Kidney (tissue), 14 donors: ENCODE data around the gene TMEM213. TPM values are rescaled to one million over a fixed set of nuclear protein-coding genes. Genes with fewer than 3 reads are reported as not detected.

ENCODE experiments used
- DNase-seq, 5 donors: peaks; one replicate each; pipeline ENCODE4 v3.0.0-alpha.2; 2013 to 2020
- FAIRE-seq: peaks from 2 replicates; lab custom pipeline; 2012; peaks lifted over from hg19 to GRCh38; lab: Jason Lieb, UNC
- H3K27ac ChIP-seq, 2 donors: one replicate each; pipeline ENCODE4 v1.7.0; 2013; ENCODE audit warnings: low read depth in 2 of 2, low read length in 2 of 2, inconsistent platforms in 1 of 2
- H3K27me3 ChIP-seq: one replicate; pipeline ENCODE4 v1.7.1; 2013; ENCODE audit warnings: low read length, inconsistent platforms; ENCODE audit not compliant: control insufficient read depth, insufficient read depth
- H3K36me3 ChIP-seq, 3 donors: one replicate each; pipeline versions ENCODE4 v1.7.0 to v1.7.1; 2013; ENCODE audit warnings: low read length in 3 of 3, control low read depth in 1 of 3, inconsistent platforms in 1 of 3; ENCODE audit not compliant: insufficient read depth in 3 of 3, control insufficient read depth in 2 of 3
- H3K4me1 ChIP-seq, 3 donors: one replicate each; pipeline versions ENCODE4 v1.7.0 to v1.7.1; 2013; ENCODE audit warnings: low read length in 3 of 3, inconsistent platforms in 1 of 3, low read depth in 1 of 3; ENCODE audit not compliant: control insufficient read depth in 2 of 3, insufficient read depth in 2 of 3
- H3K4me3 ChIP-seq, 3 donors: one replicate each; pipeline versions ENCODE4 v1.7.0 to v1.8.1; 2013; ENCODE audit warnings: low read length in 3 of 3, control low read depth in 1 of 3, inconsistent platforms in 1 of 3
- H3K9ac ChIP-seq, 3 donors: one replicate each; pipeline versions ENCODE4 v1.7.0 to v1.7.1; 2013; ENCODE audit warnings: low read length in 3 of 3, control low read depth in 1 of 3, inconsistent platforms in 1 of 3
- H3K9me3 ChIP-seq, 3 donors: one replicate each; pipeline versions ENCODE4 v1.7.0 to v1.7.1; 2013; ENCODE audit warnings: low read length in 3 of 3, control low read depth in 1 of 3, inconsistent platforms in 1 of 3; ENCODE audit not compliant: control insufficient read depth in 2 of 3, insufficient read depth in 1 of 3
- intact Hi-C: fragments of 100-400 bp; cut with DNase I; formaldehyde crosslinking; loops from one replicate; pipeline ENCODE4 v1.11.1; 2022
- polyA plus RNA-seq: library from polyadenylated mRNA; stranded (reverse); fragments of 350-450 nt; fragmentation: Illumina TruSeq; extraction: RNeasy Lipid Tissue Mini Kit (QIAGEN cat#74804); gene quantifications from one replicate; pipeline ENCODE4 v1.2.3, GENCODE V29; 2014; ENCODE audit warnings: low read depth, low replicate concordance; ENCODE audit not compliant: insufficient read depth
- total RNA-seq: library from RNA; stranded (reverse); fragmentation: NEBNext Ultra II Directional; extraction: Animal tissue kit (Norgen Biotek cat#: 25700); gene quantifications from one replicate; pipeline ENCODE4 v1.2.1, GENCODE V29; 2021
- TF ChIP-seq, protein P1 (sequence below): IDR thresholded peaks from 3 replicates; pipeline ENCODE4 v1.5.1; 2012; ENCODE audit warnings: mild to moderate bottlenecking, moderate library complexity, borderline replicate concordance; ENCODE audit not compliant: insufficient read depth; ENCODE audit errors: extremely low read depth
- donor health status: control.
- donor health status: control.
- donor health status: control.
- donor health status: control.
- donor health status: control.
- donor health status: DM: yes; HTN: yes; CAD: no.
- donor health status: Normal renal cell carcinoma (clear cell type).

TMEM213 gene
- total and polyA plus RNA-seq, 2 donors from 2014 or later = 30.2 to 96.9 TPM

DNA sequence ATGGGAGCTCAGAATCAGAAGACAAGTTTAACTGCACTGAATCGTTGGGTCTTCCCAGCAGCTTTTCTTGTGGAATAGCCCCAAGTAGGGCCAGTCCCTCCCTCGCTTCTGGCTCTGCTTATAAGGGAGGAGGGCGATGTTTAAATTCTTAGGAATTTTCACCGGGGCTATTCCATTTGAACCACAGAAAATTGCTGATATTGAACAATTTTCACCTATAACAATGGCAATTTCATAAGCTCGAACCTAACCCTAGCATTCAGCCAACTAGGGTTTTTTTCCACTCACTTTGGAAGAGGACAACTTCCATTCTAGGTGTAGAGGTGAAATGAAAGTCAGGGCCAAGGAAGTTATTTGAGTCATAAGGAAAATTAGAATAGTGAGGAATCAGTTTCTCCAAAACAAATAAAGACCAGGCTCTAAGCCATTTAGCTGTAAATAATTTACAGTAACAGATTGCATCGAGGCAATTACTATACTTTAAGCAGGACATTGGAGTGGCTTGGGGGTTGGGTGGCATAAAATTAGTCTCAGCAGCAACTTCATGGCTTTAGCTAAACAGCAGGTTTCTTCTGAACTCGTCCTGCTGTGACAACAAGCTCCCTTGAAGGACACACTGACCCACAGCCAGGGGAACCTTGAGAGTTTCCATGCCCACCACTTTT lies 1.7 kb downstream of the TMEM213 start:
- H3K9ac ChIP-seq = peak overlapping the region in 2 of 3 donors; percentile 45 to 90
- DNase-seq (peak in 3 of 5 donors; percentile 20 to 74 (median 62)), FAIRE-seq (peak; percentile 46)
- H3K4me3 ChIP-seq = peak overlapping the region; percentile 37 to 80 (median 73)
- intact Hi-C loops = no loop called here
- peaks cover 0 to 8% (median 5%) of the 10 kb centered on the region in 3 donors for H3K4me1 ChIP-seq
- H3K27me3 ChIP-seq = no peaks in the 10 kb centered on the region
- no peaks in the 10 kb centered on the region for H3K9me3 ChIP-seq
- no peaks in the 10 kb centered on the region for H3K36me3 ChIP-seq
- TF ChIP-seq, protein P1, sequence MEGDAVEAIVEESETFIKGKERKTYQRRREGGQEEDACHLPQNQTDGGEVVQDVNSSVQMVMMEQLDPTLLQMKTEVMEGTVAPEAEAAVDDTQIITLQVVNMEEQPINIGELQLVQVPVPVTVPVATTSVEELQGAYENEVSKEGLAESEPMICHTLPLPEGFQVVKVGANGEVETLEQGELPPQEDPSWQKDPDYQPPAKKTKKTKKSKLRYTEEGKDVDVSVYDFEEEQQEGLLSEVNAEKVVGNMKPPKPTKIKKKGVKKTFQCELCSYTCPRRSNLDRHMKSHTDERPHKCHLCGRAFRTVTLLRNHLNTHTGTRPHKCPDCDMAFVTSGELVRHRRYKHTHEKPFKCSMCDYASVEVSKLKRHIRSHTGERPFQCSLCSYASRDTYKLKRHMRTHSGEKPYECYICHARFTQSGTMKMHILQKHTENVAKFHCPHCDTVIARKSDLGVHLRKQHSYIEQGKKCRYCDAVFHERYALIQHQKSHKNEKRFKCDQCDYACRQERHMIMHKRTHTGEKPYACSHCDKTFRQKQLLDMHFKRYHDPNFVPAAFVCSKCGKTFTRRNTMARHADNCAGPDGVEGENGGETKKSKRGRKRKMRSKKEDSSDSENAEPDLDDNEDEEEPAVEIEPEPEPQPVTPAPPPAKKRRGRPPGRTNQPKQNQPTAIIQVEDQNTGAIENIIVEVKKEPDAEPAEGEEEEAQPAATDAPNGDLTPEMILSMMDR = no peak
- peak overlapping the region; percentile 91 to 92 for H3K27ac ChIP-seq

DNA sequence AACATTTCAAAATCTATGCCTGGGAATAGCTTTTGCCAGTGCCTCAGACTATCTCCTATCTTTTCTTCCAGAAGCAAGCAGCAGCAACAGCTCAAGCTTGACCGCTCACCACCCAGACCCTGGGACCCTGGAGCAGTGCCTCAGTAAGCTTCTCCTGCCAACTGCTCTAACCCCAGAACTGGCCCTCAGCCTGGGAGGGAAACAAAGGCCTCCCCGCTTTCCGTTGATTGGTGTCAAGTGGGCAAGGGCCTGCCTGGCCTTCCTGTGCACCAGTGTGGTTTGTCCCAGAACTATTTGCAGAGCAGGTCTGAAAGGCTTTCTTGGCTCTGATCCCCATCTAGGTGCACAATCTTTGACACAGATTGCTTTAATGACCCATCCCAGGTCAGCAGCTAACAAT lies 3.5 kb downstream of the TMEM213 start:
- H3K36me3 ChIP-seq = no peaks in the 10 kb centered on the region
- peaks cover 0 to 8% (median 5%) of the 10 kb centered on the region in 3 donors for H3K4me1 ChIP-seq
- no peaks in the 10 kb centered on the region for H3K27me3 ChIP-seq
- H3K4me3 ChIP-seq = peak overlapping the region in 2 of 3 donors; percentile 10 to 29
- peak overlapping the region; percentile 22 to 51 for H3K27ac ChIP-seq
- no peak for DNase-seq
- H3K9ac ChIP-seq = peak overlapping the region in 1 of 3 donors; percentile 12
- TF ChIP-seq, protein P1 = no peak
- no peak for FAIRE-seq
- intact Hi-C loops = no loop called here
- no peaks in the 10 kb centered on the region for H3K9me3 ChIP-seq

DNA sequence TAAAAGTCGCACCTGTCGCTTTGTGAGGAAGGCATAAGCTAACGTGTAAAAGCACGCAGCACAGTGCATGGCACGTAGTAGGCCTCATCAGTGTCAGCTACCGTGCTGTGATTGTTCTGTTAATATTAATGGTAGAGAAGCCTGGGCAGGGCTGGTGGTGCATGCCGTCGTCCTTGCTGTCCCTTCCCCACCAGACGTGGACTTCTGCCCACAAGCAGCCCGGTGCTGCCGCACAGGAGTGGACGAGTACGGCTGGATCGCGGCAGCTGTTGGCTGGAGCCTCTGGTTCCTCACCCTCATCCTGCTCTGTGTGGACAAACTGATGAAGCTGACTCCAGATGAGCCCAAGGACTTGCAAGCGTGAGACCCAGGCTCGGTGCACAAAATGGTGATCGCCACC lies 4.9 kb downstream of the TMEM213 start:
- Histone ChIP-seq H3K9me3 (no peaks in the 10 kb centered on the region), H3K27me3 (no peaks in the 10 kb centered on the region), H3K4me3 (no peak overlapping the region), H3K36me3 (no peaks in the 10 kb centered on the region), H3K27ac (no peak overlapping the region), H3K9ac (no peak overlapping the region), H3K4me1 (peaks cover 0 to 8% (median 5%) of the 10 kb centered on the region in 3 donors)
- FAIRE-seq (no peak), DNase-seq (no peak)
- intact Hi-C loops = no loop called here
- TF ChIP-seq, protein P1 = no peak
